SK-N-SH treated with all-trans-retinoic acid at 6 μM for 48 hours (cell line): Measurements from ENCODE around the gene CAPN12.
"Not testable (repeated sequence)": the region's sequence is repeated elsewhere in the genome, so short reads cannot be mapped to it uniquely, and the experiment has no call there.

Experiments used
- ATAC-seq: fragments of 200-7000 bp; cut with Tn5 transposase; 3 replicates; pipeline ENCODE4 v1.9.1; 2020; ENCODE audit warnings: mild to moderate bottlenecking, moderate library complexity
- ARNTL ChIP-seq: fragments of 450-650 bp; formaldehyde crosslinking; IDR thresholded peaks from 2 replicates; pipeline ENCODE4 v1.5.0; 2020; ENCODE audit warnings: low read depth, mild to moderate bottlenecking, moderate library complexity, borderline replicate concordance
- BACH2 ChIP-seq: fragments of 250-450 bp; sonication (Bioruptor Pico); IDR thresholded peaks from 2 replicates; pipeline ENCODE4 v1.9.0; 2021; ENCODE audit warnings: mild to moderate bottlenecking, borderline replicate concordance
- ESRRG ChIP-seq: fragments of 250-450 bp; sonication (Bioruptor Pico); IDR thresholded peaks from 2 replicates; pipeline ENCODE4 v1.6.1; 2021; ENCODE audit warnings: mild to moderate bottlenecking
- GLIS3 ChIP-seq: fragments of 250-450 bp; sonication (Bioruptor Pico); IDR thresholded peaks from 2 replicates; pipeline ENCODE4 v1.5.0; 2020; ENCODE audit warnings: mild to moderate bottlenecking, moderate library complexity
- ISL1 ChIP-seq: fragments of 250-450 bp; sonication (Bioruptor Pico); IDR thresholded peaks from 2 replicates; pipeline ENCODE4 v2.1.2; 2022; ENCODE audit warnings: mild to moderate bottlenecking, moderate library complexity
- PPARA ChIP-seq: fragments of 250-450 bp; sonication (Bioruptor Pico); IDR thresholded peaks from 2 replicates; pipeline ENCODE4 v1.5.0; 2020; ENCODE audit warnings: mild to moderate bottlenecking, borderline replicate concordance
- RARB ChIP-seq: fragments of 250-450 bp; sonication (Bioruptor Pico); IDR thresholded peaks from 2 replicates; pipeline ENCODE4 v1.8.0; 2021; ENCODE audit warnings: mild to moderate bottlenecking, moderate library complexity
- SNAI2 ChIP-seq: fragments of 250-450 bp; sonication (Bioruptor Pico); IDR thresholded peaks from 2 replicates; pipeline ENCODE4 v1.5.0; 2020; ENCODE audit warnings: mild to moderate bottlenecking, moderate library complexity
- TOX ChIP-seq: fragments of 250-450 bp; sonication (Bioruptor Pico); IDR thresholded peaks from 2 replicates; pipeline ENCODE4 v1.8.0; 2021; ENCODE audit warnings: mild to moderate bottlenecking, moderate library complexity, borderline replicate concordance
- ZFP3 ChIP-seq: fragments of 250-450 bp; sonication (Bioruptor Pico); IDR thresholded peaks from 2 replicates; pipeline ENCODE4 v1.5.0; 2020; ENCODE audit warnings: mild to moderate bottlenecking, moderate library complexity
- ZFP30 ChIP-seq: fragments of 450-650 bp; formaldehyde crosslinking; IDR thresholded peaks from 2 replicates; pipeline ENCODE4 v1.5.0; 2022; ENCODE audit warnings: mild to moderate bottlenecking, moderate library complexity
- ZNF565 ChIP-seq: fragments of 450-650 bp; formaldehyde crosslinking; conservative IDR thresholded peaks from 2 replicates; pipeline ENCODE4 v1.5.0; 2020; ENCODE audit warnings: low read depth, mild to moderate bottlenecking, moderate library complexity
- ZNF70 ChIP-seq: fragments of 450-650 bp; formaldehyde crosslinking; IDR thresholded peaks from 2 replicates; pipeline ENCODE4 v1.5.0; 2020; ENCODE audit warnings: mild to moderate bottlenecking, moderate library complexity
- ZNF8 ChIP-seq: fragments of 450-650 bp; formaldehyde crosslinking; IDR thresholded peaks from 2 replicates; pipeline ENCODE4 v1.5.0; 2020; ENCODE audit warnings: mild to moderate bottlenecking, moderate library complexity
- TF ChIP-seq, protein P1 (sequence below): fragments of 250-450 bp; sonication (Bioruptor Pico); IDR thresholded peaks from 2 replicates; pipeline ENCODE4 v1.5.0; 2020; ENCODE audit warnings: mild to moderate bottlenecking, moderate library complexity
- TF ChIP-seq, protein P2 (sequence below): fragments of 250-450 bp; sonication (Bioruptor Pico); IDR thresholded peaks from 2 replicates; pipeline ENCODE4 v1.8.0; 2020; ENCODE audit warnings: mild to moderate bottlenecking, moderate library complexity, borderline replicate concordance
- TF ChIP-seq, protein P3 (sequence below): fragments of 250-450 bp; sonication (Bioruptor Pico); IDR thresholded peaks from 2 replicates; pipeline ENCODE4 v1.5.1; 2021; ENCODE audit warnings: mild to moderate bottlenecking, moderate library complexity
- TF ChIP-seq, protein P4 (sequence below): fragments of 250-450 bp; sonication (Bioruptor Pico); IDR thresholded peaks from 2 replicates; pipeline ENCODE4 v1.5.1; 2020; ENCODE audit warnings: low read depth, mild to moderate bottlenecking, moderate library complexity
- TF ChIP-seq, protein P5 (sequence below): fragments of 250-450 bp; sonication (Bioruptor Pico); IDR thresholded peaks from 2 replicates; pipeline ENCODE4 v1.8.0; 2021; ENCODE audit warnings: low read depth, mild to moderate bottlenecking, moderate library complexity, borderline replicate concordance

The CAPN12 gene

DNA sequence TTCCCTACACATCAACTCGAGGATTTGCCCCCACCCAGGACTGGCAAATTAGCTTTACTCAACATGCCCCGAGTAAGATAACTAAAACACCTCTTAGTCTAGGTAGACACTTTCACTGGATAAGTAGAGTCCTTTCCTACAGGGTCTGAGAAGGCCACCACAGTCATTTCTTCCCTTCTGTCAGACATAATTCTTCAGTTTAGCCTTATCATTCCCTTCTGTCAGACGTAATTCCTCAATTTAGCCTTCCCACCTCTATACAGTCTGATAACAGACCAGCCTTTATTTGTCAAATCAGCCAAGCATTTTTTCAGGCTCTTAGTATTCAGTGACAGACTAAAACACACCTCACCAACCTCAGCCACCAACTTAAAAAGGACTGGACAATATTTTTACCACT lies 9.5 kb upstream of the CAPN12 start:
- not testable (repeated sequence) for ATAC-seq

DNA sequence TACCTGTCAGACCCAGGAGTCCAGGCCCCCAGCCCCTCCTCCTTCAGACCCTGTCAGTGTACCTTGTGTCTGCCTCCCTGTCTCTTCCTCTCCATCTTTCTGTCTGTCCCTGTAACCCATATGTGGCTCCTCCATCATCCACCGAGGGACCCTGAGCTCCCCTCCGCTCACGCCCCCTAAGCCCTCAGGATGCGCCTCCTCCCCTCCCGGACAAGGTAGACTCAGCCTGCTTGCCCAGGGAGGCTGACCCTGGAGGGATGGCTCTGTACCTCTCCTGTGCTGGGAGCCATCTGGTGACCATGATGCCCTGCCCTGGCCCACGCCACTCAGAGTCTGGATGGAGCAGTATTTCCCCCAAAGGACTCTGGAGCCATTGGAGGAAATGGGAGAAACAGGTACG lies 1.0 kb upstream of the CAPN12 start:
- ATAC-seq, result peak; percentile 14; the same call in 2 of the 3 replicates
- TF ChIP-seq RARB (CRISPR knock-in tag) (no peak), ZNF8 (CRISPR knock-in tag) (no peak), ZFP30 (no peak), SNAI2 (CRISPR knock-in tag) (no peak), ZNF565 (CRISPR knock-in tag) (no peak), ISL1 (no peak), GLIS3 (CRISPR knock-in tag) (no peak), PPARA (no peak), ZFP3 (no peak), TOX (no peak), ZNF70 (CRISPR knock-in tag) (no peak), ESRRG (CRISPR knock-in tag) (no peak), BACH2 (no peak), ARNTL (CRISPR knock-in tag) (no peak)
- TF ChIP-seq, protein P1, sequence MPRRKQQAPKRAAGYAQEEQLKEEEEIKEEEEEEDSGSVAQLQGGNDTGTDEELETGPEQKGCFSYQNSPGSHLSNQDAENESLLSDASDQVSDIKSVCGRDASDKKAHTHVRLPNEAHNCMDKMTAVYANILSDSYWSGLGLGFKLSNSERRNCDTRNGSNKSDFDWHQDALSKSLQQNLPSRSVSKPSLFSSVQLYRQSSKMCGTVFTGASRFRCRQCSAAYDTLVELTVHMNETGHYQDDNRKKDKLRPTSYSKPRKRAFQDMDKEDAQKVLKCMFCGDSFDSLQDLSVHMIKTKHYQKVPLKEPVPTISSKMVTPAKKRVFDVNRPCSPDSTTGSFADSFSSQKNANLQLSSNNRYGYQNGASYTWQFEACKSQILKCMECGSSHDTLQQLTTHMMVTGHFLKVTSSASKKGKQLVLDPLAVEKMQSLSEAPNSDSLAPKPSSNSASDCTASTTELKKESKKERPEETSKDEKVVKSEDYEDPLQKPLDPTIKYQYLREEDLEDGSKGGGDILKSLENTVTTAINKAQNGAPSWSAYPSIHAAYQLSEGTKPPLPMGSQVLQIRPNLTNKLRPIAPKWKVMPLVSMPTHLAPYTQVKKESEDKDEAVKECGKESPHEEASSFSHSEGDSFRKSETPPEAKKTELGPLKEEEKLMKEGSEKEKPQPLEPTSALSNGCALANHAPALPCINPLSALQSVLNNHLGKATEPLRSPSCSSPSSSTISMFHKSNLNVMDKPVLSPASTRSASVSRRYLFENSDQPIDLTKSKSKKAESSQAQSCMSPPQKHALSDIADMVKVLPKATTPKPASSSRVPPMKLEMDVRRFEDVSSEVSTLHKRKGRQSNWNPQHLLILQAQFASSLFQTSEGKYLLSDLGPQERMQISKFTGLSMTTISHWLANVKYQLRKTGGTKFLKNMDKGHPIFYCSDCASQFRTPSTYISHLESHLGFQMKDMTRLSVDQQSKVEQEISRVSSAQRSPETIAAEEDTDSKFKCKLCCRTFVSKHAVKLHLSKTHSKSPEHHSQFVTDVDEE (CRISPR knock-in tag), result no peak
- TF ChIP-seq, protein P2, sequence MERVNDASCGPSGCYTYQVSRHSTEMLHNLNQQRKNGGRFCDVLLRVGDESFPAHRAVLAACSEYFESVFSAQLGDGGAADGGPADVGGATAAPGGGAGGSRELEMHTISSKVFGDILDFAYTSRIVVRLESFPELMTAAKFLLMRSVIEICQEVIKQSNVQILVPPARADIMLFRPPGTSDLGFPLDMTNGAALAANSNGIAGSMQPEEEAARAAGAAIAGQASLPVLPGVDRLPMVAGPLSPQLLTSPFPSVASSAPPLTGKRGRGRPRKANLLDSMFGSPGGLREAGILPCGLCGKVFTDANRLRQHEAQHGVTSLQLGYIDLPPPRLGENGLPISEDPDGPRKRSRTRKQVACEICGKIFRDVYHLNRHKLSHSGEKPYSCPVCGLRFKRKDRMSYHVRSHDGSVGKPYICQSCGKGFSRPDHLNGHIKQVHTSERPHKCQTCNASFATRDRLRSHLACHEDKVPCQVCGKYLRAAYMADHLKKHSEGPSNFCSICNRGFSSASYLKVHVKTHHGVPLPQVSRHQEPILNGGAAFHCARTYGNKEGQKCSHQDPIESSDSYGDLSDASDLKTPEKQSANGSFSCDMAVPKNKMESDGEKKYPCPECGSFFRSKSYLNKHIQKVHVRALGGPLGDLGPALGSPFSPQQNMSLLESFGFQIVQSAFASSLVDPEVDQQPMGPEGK, result no peak
- TF ChIP-seq, protein P3, sequence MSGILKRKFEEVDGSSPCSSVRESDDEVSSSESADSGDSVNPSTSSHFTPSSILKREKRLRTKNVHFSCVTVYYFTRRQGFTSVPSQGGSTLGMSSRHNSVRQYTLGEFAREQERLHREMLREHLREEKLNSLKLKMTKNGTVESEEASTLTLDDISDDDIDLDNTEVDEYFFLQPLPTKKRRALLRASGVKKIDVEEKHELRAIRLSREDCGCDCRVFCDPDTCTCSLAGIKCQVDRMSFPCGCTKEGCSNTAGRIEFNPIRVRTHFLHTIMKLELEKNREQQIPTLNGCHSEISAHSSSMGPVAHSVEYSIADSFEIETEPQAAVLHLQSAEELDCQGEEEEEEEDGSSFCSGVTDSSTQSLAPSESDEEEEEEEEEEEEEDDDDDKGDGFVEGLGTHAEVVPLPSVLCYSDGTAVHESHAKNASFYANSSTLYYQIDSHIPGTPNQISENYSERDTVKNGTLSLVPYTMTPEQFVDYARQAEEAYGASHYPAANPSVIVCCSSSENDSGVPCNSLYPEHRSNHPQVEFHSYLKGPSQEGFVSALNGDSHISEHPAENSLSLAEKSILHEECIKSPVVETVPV (CRISPR knock-in tag), result no peak
- TF ChIP-seq, protein P4, sequence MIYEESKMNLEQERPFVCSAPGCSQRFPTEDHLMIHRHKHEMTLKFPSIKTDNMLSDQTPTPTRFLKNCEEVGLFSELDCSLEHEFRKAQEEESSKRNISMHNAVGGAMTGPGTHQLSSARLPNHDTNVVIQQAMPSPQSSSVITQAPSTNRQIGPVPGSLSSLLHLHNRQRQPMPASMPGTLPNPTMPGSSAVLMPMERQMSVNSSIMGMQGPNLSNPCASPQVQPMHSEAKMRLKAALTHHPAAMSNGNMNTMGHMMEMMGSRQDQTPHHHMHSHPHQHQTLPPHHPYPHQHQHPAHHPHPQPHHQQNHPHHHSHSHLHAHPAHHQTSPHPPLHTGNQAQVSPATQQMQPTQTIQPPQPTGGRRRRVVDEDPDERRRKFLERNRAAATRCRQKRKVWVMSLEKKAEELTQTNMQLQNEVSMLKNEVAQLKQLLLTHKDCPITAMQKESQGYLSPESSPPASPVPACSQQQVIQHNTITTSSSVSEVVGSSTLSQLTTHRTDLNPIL (CRISPR knock-in tag), result no peak

DNA sequence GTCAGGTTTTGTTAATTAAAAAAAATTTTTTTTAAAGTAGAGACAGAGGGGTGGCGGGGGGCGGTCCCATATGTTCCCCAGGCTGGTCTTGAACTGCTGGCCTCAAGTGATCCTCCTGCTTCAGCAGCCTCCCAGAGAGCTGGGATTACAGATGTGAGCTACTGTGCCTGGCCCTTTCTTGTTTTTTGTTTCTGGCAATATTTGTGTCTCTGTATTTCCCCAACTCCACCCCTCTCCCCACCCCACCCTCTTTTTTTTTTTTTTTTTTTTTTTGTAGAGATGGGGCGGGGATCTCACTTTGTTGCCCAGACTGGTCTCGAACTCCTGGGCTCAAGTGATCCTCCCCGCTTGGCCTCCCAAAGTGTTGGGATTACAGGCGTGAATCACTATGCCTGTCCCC lies 600 bp upstream of the CAPN12 start:
- TF ChIP-seq, protein P2, result no peak
- TF ChIP-seq BACH2 (no peak), ARNTL (CRISPR knock-in tag) (no peak)
- TF ChIP-seq, protein P5, sequence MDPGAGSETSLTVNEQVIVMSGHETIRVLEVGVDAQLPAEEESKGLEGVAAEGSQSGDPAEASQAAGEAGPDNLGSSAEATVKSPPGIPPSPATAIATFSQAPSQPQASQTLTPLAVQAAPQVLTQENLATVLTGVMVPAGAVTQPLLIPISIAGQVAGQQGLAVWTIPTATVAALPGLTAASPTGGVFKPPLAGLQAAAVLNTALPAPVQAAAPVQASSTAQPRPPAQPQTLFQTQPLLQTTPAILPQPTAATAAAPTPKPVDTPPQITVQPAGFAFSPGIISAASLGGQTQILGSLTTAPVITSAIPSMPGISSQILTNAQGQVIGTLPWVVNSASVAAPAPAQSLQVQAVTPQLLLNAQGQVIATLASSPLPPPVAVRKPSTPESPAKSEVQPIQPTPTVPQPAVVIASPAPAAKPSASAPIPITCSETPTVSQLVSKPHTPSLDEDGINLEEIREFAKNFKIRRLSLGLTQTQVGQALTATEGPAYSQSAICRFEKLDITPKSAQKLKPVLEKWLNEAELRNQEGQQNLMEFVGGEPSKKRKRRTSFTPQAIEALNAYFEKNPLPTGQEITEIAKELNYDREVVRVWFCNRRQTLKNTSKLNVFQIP, result no peak
- no peak for ATAC-seq
